ENCODE data around the gene CLASP1.

The CLASP1 gene

DNA sequence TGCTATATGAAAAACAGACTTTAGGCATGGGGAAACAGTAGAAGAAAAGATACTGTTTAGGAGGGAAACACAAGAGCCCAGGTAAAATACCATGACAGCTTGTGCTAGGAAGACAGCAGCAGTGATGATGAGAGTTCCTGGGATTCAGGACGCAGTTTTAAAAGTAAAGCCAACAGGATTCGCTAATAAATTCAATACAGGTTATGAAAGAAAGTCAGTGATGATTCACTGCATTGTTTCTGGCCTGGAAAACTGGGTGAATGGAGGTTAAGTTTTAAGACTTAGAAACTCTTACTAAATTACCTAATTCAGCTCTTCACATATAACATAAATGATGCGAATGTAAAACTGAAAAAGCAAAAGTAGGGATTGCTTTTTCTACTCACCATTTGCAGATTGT lies 146.5 kb downstream of the CLASP1 start:
- no peak for DNase-seq (ENCODE audit: low spot score)
- no peak for TF ChIP-seq CTCF (IDR thresholded peaks at IDR 0.05; ENCODE audit: extremely low read depth, insufficient read depth, missing control alignments)
- in situ Hi-C loops (cut with MboI; ENCODE audit: low pct_unique_long_range_greater_than_20kb, low sequenced_read_pairs, unreplicated experiment): no loop called here

- no peak for DNase-seq (ENCODE audit: low spot score)
- in situ Hi-C loops (cut with MboI; ENCODE audit: low pct_unique_long_range_greater_than_20kb, low sequenced_read_pairs, unreplicated experiment): no loop called here
- no peak for TF ChIP-seq CTCF (IDR thresholded peaks at IDR 0.05; ENCODE audit: extremely low read depth, insufficient read depth, missing control alignments)
Measured at GRCh38 chr2:121502246-121502645, 147.0 kb downstream of the CLASP1 start.

DNA sequence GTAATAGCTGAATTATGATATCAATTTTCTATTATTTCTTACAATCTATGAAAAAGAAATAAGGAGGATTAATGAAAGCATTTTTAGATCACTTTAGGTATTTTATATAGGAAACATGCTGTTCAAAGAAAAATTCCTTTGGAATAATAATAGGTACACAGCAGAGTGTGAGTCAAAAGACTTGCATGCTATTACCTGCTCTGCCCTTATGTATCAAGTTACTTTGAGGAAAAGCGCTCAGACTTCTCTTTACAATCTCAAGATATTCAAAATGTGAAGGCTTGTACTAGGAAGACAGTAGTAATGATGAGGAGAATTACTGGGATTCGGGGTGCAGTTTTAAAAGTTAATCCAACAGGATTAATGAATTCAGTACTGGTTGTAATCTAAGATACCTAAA lies 147.7 kb downstream of the CLASP1 start:
- no peak for DNase-seq (ENCODE audit: low spot score)
- no peak for TF ChIP-seq CTCF (IDR thresholded peaks at IDR 0.05; ENCODE audit: extremely low read depth, insufficient read depth, missing control alignments)
- in situ Hi-C loops (cut with MboI; ENCODE audit: low pct_unique_long_range_greater_than_20kb, low sequenced_read_pairs, unreplicated experiment): no loop called here

- no peak for TF ChIP-seq CTCF (IDR thresholded peaks at IDR 0.05; ENCODE audit: extremely low read depth, insufficient read depth, missing control alignments)
- no peak for DNase-seq (ENCODE audit: low spot score)
- in situ Hi-C loops (cut with MboI; ENCODE audit: low pct_unique_long_range_greater_than_20kb, low sequenced_read_pairs, unreplicated experiment): no loop called here
Measured at GRCh38 chr2:121501031-121501430, 148.2 kb downstream of the CLASP1 start.

- in situ Hi-C loops (cut with MboI; ENCODE audit: low pct_unique_long_range_greater_than_20kb, low sequenced_read_pairs, unreplicated experiment): no loop called here
- TF ChIP-seq CTCF (IDR thresholded peaks at IDR 0.05; ENCODE audit: extremely low read depth, insufficient read depth, missing control alignments): no peak
- no peak for DNase-seq (ENCODE audit: low spot score)
Measured at GRCh38 chr2:121498731-121499130, 150.5 kb downstream of the CLASP1 start.

DNA sequence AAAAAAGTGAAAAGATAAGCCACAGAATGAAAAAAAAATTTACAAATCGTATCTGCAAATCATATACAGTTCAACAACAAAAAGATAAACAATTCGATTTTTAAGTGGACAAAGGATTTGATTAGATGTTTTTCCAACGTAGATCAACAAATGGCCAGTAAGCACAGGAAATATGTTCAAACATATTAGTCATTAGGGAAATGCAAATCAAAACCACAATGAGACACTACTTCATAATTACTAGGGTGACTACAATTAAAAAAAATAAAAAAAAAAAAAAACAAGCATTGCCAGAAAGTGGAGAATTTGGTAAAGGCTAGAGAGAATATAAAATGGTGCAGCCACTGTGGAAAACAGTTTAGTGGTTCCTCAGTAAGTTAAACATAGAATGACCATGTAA lies 156.9 kb downstream of the CLASP1 start:
- in situ Hi-C loops (cut with MboI; ENCODE audit: low pct_unique_long_range_greater_than_20kb, low sequenced_read_pairs, unreplicated experiment): no loop called here
- no peak for TF ChIP-seq CTCF (IDR thresholded peaks at IDR 0.05; ENCODE audit: extremely low read depth, insufficient read depth, missing control alignments)
- no peak for DNase-seq (ENCODE audit: low spot score)

DNA sequence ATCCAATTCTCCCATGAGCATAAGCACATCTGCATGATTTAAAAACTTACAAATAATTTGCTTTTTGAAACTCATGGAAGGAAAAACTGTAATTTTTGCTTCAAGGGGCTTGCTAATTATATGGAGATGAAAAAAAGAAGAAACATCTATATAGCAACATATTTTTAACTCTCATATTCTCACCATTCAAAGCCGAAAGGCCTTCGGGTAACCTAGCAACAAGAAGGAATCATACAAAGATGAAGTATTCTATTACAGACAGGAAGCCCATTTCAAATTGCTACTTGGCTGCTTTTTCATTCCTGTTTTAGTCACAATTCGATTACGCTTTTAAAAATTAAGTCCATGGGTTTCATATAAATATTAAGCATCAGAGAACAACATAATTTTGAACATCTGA lies 157.7 kb downstream of the CLASP1 start:
- TF ChIP-seq CTCF (IDR thresholded peaks at IDR 0.05; ENCODE audit: extremely low read depth, insufficient read depth, missing control alignments): no peak
- in situ Hi-C loops (cut with MboI; ENCODE audit: low pct_unique_long_range_greater_than_20kb, low sequenced_read_pairs, unreplicated experiment): no loop called here
- DNase-seq (ENCODE audit: low spot score): no peak
